Upper lobe of left lung (tissue), 6 donors: ENCODE measurements around the gene COX6A1. TPM values are rescaled to one million over a fixed set of nuclear protein-coding genes. Genes with fewer than 3 reads are reported as not detected.

Experiments
- ATAC-seq, 2 donors: fragments of 200-7000 bp; cut with Tn5 transposase; one replicate each; pipeline ENCODE4 v1.9.1; 2022; ENCODE audit warnings: mild to moderate bottlenecking in 2 of 2, moderate library complexity in 2 of 2; ENCODE audit not compliant: low FRiP score in 2 of 2
- DNase-seq, 2 donors: peaks; one replicate each; pipeline ENCODE4 v3.0.0-alpha.2; 2019 to 2020
- H3K27ac ChIP-seq, 4 donors: fragments of 200-600 bp; sonication (generic); one replicate each; pipeline ENCODE4 v1.5.1; 2016 to 2019
- H3K27me3 ChIP-seq, 4 donors: fragments of 200-600 bp; sonication (generic); one replicate each; pipeline ENCODE4 v1.5.1; 2017 to 2019
- H3K36me3 ChIP-seq, 4 donors: fragments of 200-600 bp; sonication (generic); one replicate each; pipeline ENCODE4 v1.5.1; 2016 to 2019
- H3K4me1 ChIP-seq, 4 donors: fragments of 200-600 bp; sonication (generic); one replicate each; pipeline ENCODE4 v1.5.1; 2018 to 2019
- H3K4me3 ChIP-seq, 4 donors: fragments of 200-600 bp; sonication (generic); one replicate each; pipeline ENCODE4 v1.5.1; 2017 to 2019; ENCODE audit warnings: mild to moderate bottlenecking in 2 of 4, moderate library complexity in 1 of 4
- H3K9me3 ChIP-seq, 4 donors: fragments of 200-600 bp; sonication (generic); one replicate each; pipeline ENCODE4 v1.5.1; 2018 to 2019
- EP300 ChIP-seq, 4 donors: sonication (generic); formaldehyde crosslinking; IDR thresholded peaks; one replicate each; pipeline ENCODE4 v1.5.1; 2017; ENCODE audit warnings: antibody characterized with exemption in 4 of 4, control low read depth in 2 of 4
- POLR2A ChIP-seq, 4 donors: fragments of 450-650 bp; IDR thresholded peaks; one replicate each; pipeline ENCODE4 v1.5.1; 2016 to 2017; ENCODE audit warnings: antibody characterized with exemption in 4 of 4, mild to moderate bottlenecking in 2 of 4
- POLR2AphosphoS5 ChIP-seq, 2 donors: sonication (generic); formaldehyde crosslinking; IDR thresholded peaks; one replicate each; pipeline ENCODE4 v1.5.1; 2017; ENCODE audit warnings: antibody characterized with exemption in 2 of 2
- WGBS, 2 donors: methylation state at CpG; one replicate each; pipeline ENCODE4 v1.1.5; 2017 to 2018; 5-methylcytosine and 5-hydroxymethylcytosine counted together
- total RNA-seq, 6 donors: library from RNA; depleted of rRNA in 4 of 6; stranded (reverse); fragments of >200 nt in 4 of 6; gene quantifications; one replicate each; pipeline versions ENCODE4 v1.1.0 to v1.2.1, GENCODE V29; 2016 to 2021
- TF ChIP-seq, protein P1 (sequence below), 6 experiments: fragments of 450-650 bp in 4 of 6; fragments of 200-600 bp in 2 of 6; sonication (generic) in 2 of 6; IDR thresholded peaks; one replicate each; pipeline ENCODE4 v1.5.1; 2016 to 2019; ENCODE audit warnings: antibody characterized with exemption in 6 of 6
- donor health status: DM: no; HTN: no; CAD: no; lungs with moderate emphysema.
- donor health status: DM: no; HTN: yes; CAD: no; lungs with severe emphysema.

Gene COX6A1
- total RNA-seq, 6 donors from 2014 or later, result 131 to 733 (median 324) TPM

GRCh38 chr12:120466560-120467315 lies 28.8 kb downstream of the COX6A1 start:
- Histone ChIP-seq H3K27ac (no peak overlapping the region), H3K4me1 (peaks cover 24 to 38% (median 30%) of the 10 kb centered on the region in 4 donors), H3K9me3 (no peaks in the 10 kb centered on the region), H3K27me3 (no peaks in the 10 kb centered on the region), H3K36me3 (peaks cover 24 to 58% (median 44%) of the 10 kb centered on the region in 4 donors), H3K4me3 (no peak overlapping the region)
- 68 to 69% methylated on average over 8 of the region's 8 CpGs for WGBS, 2 donors
- TF ChIP-seq, protein P1, sequence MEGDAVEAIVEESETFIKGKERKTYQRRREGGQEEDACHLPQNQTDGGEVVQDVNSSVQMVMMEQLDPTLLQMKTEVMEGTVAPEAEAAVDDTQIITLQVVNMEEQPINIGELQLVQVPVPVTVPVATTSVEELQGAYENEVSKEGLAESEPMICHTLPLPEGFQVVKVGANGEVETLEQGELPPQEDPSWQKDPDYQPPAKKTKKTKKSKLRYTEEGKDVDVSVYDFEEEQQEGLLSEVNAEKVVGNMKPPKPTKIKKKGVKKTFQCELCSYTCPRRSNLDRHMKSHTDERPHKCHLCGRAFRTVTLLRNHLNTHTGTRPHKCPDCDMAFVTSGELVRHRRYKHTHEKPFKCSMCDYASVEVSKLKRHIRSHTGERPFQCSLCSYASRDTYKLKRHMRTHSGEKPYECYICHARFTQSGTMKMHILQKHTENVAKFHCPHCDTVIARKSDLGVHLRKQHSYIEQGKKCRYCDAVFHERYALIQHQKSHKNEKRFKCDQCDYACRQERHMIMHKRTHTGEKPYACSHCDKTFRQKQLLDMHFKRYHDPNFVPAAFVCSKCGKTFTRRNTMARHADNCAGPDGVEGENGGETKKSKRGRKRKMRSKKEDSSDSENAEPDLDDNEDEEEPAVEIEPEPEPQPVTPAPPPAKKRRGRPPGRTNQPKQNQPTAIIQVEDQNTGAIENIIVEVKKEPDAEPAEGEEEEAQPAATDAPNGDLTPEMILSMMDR (IDR thresholded peaks at IDR 0.05), result peak in 2 of 6 experiments; percentile 32 to 48
- no peak for TF ChIP-seq EP300 (IDR thresholded peaks at IDR 0.05)
- ATAC-seq (no peak), DNase-seq (peak in 1 of 2 donors; percentile 28)

GRCh38 chr12:120467439-120467838 lies 29.5 kb downstream of the COX6A1 start:
- Histone ChIP-seq H3K4me1 (peaks cover 24 to 38% (median 30%) of the 10 kb centered on the region in 4 donors), H3K36me3 (peaks cover 17 to 51% (median 37%) of the 10 kb centered on the region in 4 donors), H3K27ac (no peak overlapping the region), H3K27me3 (no peaks in the 10 kb centered on the region), H3K9me3 (no peaks in the 10 kb centered on the region), H3K4me3 (no peak overlapping the region)
- no peak for DNase-seq
- 93 to 96% methylated on average over 6 of the region's 6 CpGs for WGBS, 2 donors
- ATAC-seq, result no peak
- TF ChIP-seq EP300 (IDR thresholded peaks at IDR 0.05), result no peak

GRCh38 chr12:120468325-120468820 lies 30.5 kb downstream of the COX6A1 start:
- no peak for TF ChIP-seq EP300 (IDR thresholded peaks at IDR 0.05)
- TF ChIP-seq POLR2A (IDR thresholded peaks at IDR 0.05), result peak in 3 of 4 donors; percentile 9 to 31 (median 21)
- peak; percentile 48 to 58 for ATAC-seq
- Histone ChIP-seq H3K36me3 (peaks cover 10 to 42% (median 28%) of the 10 kb centered on the region in 4 donors), H3K27me3 (no peaks in the 10 kb centered on the region), H3K4me1 (peaks cover 24 to 38% (median 30%) of the 10 kb centered on the region in 4 donors), H3K4me3 (peak overlapping the region; percentile 64 to 93 (median 88)), H3K27ac (peak overlapping the region; percentile 93 to 98 (median 95)), H3K9me3 (no peaks in the 10 kb centered on the region)
- peak in 1 of 2 donors; percentile 69 for DNase-seq
- WGBS, 2 donors, result 1% methylated on average over 19 to 23 of the region's 23 CpGs

DNA sequence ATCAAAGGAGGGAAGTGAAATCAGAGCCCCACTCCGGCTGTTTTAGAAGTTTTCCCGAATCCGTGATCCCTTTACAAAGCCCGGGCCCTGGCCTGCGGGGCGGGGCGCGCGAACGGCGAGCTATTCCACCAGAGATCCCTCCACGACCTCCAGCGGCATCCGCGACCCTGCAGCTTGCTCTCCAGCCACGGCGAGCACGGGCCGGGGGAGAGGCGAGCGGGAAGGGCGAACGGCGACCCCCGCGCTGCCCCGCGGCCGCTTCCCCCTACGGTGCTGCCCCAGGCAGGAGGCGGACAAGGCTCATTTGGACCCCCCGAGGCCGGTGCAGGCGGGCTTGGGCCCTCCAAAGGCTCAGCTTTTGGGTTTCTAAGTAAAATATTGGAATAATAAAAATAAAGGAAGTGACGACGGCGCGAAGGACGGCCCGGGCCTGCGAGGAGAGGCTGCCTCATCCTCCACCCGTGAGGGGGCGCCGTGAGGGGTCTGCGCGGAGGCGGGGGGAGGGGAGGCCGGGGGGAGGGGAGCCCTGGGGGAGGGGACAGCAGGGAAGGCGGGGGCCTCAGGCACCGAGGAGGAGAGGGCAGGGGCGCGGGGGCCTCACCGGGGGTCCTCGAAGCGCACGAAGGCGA lies 31.0 kb downstream of the COX6A1 start:
- Histone ChIP-seq H3K27ac (peak overlapping the region; percentile 93 to 98 (median 95)), H3K27me3 (no peaks in the 10 kb centered on the region), H3K9me3 (no peaks in the 10 kb centered on the region), H3K4me1 (peaks cover 24 to 38% (median 30%) of the 10 kb centered on the region in 4 donors), H3K36me3 (peaks cover 10 to 36% (median 22%) of the 10 kb centered on the region in 4 donors), H3K4me3 (peak overlapping the region; percentile 64 to 93 (median 88))
- TF ChIP-seq POLR2A (IDR thresholded peaks at IDR 0.05) (no peak), POLR2AphosphoS5 (IDR thresholded peaks at IDR 0.05) (no peak), EP300 (IDR thresholded peaks at IDR 0.05) (no peak)
- TF ChIP-seq, protein P1 (IDR thresholded peaks at IDR 0.05), result no peak
- ATAC-seq (peak; percentile 21 to 56), DNase-seq (peak; percentile 34 to 90)
- WGBS, 2 donors, result 0 to 1% methylated on average over 21 to 28 of the region's 57 CpGs

- WGBS, 2 donors, result 0 to 4% methylated on average over 18 to 29 of the region's 88 CpGs
- H3K27ac ChIP-seq, result peak within 1 kb of the TSS; percentile 93 to 98 (median 95)
- no peaks in the 10 kb centered on the region for H3K27me3 ChIP-seq
- TF ChIP-seq EP300 (IDR thresholded peaks at IDR 0.05), result peak in 1 of 4 donors; percentile 46
- peak in 3 of 4 donors; percentile 70 to 85 (median 85) for TF ChIP-seq POLR2A (IDR thresholded peaks at IDR 0.05)
- TF ChIP-seq, protein P1 (IDR thresholded peaks at IDR 0.05), result peak; percentile 85 to 98 (median 97)
- TF ChIP-seq POLR2AphosphoS5 (IDR thresholded peaks at IDR 0.05), result peak; percentile 86 to 92
- peaks cover 24 to 38% (median 30%) of the 10 kb centered on the region in 4 donors for H3K4me1 ChIP-seq
- ATAC-seq, result peak; percentile 96 to 97
- no peaks in the 10 kb centered on the region for H3K9me3 ChIP-seq
- peak within 1 kb of the TSS; percentile 64 to 93 (median 88) for H3K4me3 ChIP-seq
- peak; percentile 97 to 100 for DNase-seq
- H3K36me3 ChIP-seq, result peaks cover 8 to 29% (median 16%) of the 10 kb centered on the region in 4 donors
Measured at GRCh38 chr12:120469450-120470149, 31.7 kb downstream of the COX6A1 start, which contains the start of gene SRSF9. Gene SRSF9 (minus strand): TSS chr12:120469748. CDS start chr12:120469609, 139 bp downstream.
